GM21526 (cell line): Measurements from ENCODE around the gene ALLC.

Experiments used
- ATAC-seq: cut with Tn5 transposase; IDR thresholded peaks from one replicate; pipeline ENCODE4 v1.9.1; 2021; ENCODE audit warnings: moderate library complexity; ENCODE audit not compliant: unreplicated experiment, low FRiP score

Gene ALLC

DNA sequence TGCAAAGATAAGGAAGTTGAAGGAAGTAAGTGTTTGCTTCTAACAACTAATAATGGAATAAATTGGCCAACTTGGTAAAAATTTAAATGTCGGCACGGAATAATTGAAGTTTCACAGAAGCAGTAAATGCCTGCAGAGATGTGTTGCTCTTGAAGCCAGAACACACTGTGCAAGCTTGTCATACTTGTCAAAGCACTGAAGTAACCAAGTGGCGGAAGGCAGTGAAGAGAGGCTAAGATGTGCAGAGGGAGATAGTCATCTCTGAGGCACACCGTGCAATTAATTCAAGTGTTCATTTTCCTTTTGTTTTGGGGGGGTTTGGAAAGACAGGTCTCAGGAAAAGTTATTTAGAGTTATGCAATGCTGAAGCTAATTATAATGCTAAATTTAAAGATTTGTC, 50.6 kb downstream of the ALLC start:
- ATAC-seq: no peak

DNA sequence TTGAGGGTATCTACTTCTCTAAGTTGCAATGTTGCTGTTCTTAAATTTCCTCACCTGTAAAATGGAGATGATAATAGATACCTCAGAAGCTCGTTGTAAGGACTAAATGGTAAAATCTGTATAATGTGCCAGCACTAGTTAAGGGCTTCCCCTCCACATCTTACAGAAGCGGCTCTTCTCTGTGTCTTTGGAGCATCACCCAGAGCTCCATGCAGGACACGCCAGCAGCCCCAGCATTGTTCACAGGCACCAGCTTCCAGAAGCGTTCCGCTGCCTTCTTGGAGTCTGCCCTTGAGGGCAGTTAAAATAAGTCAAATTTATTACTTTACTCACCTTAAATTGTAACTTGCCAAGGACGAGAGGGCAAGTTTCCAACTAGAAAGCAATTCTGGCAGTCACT, 51.2 kb downstream of the ALLC start:
- no peak for ATAC-seq

DNA sequence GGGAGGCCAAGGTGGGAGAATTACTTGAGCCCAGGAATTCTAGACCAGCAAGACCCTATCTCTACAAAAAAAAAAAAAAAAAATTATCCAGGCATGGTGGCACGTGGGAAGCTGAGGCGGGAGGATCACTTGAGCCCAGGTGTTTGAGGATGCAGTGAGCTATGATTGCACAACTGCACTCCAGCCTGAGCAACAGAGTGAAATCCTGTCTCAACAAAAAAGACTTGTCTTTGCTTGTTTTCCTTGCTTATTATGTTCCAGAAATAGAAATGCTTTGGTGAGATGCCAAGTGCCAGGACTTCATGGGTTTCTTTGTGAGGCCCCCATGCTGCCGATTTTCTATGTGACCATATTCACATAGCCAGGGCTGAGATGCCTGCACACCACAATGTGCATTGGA, 54.4 kb downstream of the ALLC start:
- ATAC-seq: no peak

DNA sequence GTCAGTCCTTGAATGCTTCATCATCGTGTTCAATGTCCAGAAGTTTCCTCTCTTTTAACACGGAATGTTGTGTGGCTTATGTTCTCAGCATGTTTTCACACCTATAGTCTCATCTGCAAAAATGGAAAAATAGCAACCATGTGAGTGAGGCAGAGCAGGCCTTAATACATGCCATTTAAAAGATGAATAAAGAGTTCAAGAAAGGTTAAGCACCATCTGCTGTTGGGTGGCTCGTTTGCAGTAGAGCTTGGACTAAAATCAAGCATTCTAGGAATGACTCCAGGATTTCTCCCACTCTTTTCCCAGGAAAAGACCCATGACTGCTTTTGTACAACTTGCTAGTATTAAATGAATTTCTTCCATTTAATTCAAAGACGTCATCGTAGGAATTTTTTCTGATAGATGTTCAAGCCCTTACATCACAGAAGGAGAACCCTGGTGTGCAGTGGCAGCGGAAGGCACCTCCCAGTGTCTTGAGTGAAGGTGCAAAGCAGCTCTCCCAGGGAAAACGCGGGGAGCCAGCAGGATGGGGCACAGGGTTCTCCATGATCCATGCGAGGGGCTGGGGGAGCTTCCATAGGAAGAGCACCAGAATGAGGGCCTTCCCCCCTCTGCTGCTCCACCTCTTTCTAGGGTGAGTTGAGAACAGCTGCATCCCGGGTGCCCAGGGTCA, 55.0 kb downstream of the ALLC start:
- no peak for ATAC-seq

DNA sequence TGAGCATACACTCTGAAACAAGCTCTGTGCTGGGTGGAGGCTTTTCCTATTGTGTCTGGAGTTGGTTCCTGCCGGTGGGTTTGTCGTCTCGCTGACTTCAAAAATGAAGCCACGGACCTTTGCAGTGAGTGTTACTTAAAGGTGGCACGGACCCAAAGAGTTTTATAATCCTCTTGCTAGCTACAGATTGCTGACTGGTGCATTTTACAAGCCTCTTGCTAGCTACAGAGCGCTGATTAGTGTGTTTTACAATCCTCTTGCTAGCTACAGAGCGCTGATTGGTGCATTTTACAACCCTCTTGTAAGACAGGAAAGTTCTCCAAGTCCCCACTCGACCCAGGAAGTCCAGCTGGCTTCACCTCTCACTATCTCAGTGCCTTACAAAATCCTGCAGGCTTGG, 60.7 kb downstream of the ALLC start:
- no peak for ATAC-seq

DNA sequence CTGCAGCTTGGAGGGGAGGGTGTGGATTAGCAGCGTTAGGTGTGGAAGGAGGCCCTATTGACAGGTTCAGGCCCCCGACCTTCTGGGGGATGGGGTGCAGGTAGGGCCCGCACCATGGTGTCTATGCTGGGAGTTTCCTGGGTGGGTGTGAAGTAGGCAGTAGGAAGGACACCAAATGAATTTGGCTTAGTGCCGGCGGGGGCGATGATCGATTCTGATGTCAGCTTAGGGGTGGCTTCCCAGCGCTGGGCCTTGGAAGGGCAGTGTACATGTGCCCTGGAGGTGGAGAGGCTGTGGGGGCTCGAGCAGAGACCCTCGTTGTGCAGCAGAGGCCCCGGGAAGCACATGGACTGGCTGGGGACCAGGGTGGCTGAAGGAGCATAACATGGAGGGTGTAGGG, 67.0 kb downstream of the ALLC start:
- no peak for ATAC-seq

DNA sequence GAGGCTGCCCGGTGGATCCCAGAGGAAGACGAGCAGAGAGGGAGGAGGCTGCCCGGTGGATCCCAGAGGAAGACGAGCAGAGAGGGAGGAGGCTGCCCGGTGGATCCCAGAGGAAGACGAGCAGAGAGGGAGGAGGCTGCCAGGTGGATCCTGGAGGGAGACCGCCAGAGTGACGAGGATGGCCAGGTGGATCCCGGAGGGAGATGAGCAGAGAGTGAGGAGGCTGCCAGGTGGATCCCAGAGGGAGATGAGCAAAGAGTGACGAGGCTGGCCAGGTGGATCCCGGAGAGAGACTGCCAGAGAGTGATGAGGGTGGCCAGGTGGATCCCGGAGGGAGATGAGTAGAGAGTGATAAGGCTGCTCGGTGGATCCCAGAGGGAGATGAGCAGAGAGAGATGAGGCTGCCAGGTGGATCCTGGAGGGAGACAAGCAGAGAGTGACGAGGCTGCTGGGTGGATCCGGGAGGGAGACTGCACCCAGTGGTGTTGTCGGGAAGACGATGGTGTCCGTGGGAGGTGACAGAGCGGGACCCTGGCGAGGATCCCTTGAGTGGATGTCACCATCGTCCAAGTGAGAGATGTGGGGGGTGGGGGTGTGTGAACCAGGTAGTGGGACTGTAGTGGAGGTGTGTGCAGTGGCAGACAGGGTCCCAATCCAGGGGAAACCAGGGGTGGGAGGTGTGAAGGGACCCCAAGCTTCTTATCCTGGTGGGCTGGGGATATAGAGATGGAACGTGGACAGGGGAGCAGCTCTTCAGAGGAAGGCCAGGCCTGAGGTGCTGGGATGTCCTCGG, 67.7 kb downstream of the ALLC start:
- ATAC-seq: no peak

DNA sequence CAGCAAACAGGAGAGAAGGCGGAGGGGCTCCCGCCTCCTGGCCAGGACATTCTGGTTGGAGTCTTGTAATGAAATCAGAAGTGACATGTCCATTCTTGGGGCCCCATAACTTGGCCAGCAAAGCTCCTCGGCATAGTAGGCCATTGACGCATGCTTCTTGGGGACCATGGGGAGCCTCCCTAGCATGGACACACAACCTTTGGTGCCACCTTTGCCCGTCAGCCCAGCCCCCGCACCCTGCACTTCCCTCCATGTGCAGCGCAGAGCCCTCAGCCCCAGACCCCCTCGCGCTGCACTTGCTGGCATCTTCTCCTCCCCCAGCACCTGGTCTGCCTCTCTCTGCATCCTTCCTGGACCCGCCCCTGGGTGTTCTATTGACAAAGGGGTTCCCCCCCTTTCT, 68.5 kb downstream of the ALLC start:
- no peak for ATAC-seq

DNA sequence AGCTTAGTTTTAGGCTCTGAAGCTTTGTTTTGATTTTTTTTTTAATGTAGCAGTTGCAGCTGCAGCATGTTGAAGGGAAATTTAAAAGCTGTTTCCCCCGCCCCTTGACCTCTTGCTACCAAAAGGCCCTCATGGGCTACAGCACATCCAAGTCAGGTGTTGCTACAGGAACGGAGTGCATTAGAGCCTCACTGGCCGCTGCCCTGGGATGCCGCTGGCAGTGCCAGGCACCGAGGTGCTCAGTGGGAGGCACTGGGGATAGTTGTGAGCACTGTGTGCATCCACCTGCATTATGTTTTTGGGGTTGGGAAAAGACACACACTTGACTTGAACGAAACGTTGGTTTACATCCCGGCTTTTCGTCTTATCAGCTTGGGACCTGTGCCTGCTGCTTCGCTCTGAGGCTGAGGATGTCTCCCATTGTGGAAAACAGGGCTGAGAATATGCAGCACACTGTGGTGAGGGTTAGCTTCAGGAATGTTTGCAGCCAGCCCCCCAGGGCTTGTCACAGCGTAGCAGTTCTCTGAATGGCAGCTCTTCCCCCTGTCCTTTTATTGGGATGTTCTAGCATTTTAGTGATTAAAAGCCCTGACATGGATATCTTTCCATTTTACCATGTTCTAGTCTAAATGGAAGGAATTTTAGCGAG, 69.5 kb downstream of the ALLC start:
- ATAC-seq: no peak

DNA sequence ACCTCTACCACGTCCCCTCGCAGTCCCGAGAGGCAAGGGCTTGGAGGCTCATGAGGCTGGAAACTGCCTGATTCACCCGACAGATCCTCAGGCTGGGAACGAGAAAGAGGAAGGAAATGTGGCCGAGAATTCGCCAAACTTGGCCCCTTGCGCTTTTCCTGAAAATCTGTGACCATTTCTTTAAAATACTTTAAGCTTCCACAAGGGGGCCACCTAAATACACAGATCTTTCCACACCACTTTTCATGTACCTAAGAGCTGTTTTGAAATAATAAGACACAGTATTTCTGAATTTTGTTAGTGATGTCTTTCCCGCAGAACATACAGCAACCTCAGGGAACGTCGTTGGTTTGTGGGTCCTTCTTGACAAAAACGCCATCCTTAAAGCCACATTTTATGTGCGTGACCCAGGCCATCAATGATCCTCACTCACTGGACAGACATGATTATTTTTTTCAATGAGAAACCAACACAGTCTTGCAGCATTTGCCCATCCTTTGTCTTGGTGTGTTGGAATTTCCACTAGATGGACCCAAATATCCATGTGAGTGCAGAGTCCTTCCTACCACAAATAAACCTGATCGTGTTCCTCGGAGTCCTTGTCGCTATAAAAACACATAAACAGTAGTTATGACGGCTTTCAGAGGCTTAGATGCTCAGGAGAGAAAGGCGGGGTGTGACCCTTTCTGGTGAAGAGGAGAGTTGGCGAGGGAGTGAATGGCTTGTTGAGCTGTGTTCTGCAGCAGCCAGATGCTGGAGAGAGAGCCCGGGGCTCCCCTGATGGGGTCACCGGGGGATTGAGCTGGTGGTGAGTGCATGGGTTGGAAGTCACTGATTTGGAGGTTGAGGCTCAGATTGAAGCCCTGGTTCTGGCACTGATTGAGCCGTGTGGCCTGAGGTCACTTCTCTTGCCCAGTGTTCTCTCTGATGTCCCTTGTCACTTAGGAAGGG, 70.4 kb downstream of the ALLC start:
- no peak for ATAC-seq

DNA sequence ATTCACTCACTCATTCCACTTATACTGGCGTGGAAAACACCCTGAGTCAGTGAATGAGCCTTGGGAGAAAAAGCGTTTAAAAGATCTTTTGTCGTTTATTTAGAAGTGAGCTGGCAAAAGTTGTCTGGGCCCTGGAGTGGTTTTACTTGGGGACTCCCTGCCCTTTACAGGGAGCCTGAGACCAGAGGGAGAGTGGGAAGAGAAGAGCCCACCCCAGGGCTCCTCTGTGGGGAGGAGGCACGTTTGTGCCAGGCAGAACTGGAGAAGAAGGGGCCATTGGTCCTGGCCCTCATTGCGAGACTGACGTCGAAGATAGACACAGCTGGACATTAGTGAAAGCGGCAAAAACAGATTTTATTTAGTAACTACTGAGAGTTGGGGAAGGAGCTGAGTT, 71.1 kb downstream of the ALLC start:
- ATAC-seq: no peak

DNA sequence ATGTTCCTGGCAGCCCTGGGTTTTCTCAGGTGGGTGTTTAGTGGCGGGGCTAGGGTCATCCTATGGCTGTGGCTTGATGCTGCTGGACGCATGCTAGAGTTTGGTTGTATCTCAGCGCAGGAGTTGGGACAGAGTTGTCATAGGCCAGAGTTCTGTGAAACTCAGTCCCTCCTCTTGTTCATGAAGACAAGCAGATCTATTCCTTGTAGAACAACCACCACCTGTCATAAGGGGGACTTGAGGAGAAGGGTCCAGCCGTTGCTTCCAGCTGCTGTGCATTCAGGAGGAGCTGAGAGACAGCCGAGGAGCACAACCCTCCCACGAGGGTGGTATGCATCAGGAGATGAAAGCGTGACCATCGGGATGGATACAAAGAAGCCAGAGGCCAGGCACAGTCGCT, 71.8 kb downstream of the ALLC start:
- no peak for ATAC-seq

DNA sequence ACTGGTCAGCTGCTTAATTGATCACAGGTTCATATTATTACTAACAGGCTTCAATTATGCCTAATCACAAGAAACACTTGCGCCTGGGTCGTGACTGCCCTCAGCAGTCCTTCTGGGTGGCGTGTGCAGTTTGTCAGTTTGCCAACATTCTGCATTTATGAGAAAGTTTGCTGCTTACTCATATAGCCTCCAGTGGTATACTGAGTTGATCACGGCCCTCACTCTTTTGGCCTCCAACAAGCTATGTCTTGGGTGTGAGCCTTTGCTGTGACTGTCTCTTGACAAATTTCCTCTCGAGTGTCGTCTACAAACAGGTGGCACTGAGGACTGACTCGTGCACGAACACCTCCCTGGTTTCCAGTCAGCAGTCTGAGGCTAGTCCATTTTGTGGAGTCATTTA, 72.6 kb downstream of the ALLC start:
- no peak for ATAC-seq

DNA sequence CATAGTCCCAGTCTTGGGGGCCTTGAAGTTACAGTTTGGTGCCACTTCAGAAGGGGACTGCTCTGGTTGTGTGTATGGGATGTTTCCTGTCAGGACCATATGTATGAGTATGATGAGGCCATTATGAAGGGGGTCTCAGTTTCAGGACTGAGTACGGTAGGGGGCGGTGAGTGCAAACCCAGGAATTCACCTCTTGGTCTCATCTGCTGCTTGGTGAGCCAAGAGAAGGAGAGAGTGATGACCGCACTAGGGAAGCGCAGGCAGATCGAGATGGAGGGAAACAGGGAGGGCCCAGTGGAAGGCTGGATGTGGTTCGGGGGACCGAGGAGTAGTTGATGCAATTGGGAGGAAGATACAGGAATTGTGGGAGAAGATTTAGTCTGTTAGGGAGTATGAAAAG, 73.8 kb downstream of the ALLC start:
- no peak for ATAC-seq

DNA sequence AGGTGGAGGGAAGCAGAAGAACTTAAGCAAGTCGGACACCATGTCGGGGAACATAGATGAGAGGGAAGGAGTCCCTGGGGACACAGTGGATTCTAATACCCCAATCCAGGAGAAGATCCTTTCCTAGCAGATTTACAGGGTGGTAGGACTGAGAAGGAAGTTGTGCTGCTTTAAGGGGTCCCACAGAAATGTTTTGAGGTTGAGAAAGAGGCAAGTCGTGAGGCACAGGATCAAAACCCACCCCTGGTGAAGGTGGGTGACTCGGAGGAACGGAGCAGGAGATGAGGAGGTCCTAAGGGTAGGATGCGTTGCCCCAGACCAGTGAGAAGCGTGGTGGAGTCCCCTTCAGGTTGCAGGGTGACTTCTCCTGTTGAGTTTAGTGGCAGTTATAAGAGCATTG, 78.1 kb downstream of the ALLC start:
- no peak for ATAC-seq

DNA sequence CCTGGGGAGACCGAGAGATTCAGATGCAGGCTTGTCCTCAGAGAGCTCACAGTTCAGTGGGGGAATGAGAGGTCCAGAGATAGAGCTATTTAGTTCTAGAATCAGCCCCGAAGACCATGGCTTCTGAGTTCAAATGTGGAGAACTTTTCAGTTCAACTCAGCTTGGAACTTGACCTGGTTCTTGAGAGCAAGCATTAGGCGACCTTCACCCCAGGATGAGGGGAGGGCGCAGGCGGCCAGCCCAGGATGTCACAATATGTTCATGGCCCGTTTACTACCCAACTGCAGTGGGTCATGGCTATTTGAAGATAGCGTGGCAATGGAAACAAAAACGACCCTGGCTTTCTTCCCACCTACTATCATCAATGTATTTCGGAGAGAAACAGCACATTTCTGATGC, 79.1 kb downstream of the ALLC start:
- ATAC-seq: no peak

DNA sequence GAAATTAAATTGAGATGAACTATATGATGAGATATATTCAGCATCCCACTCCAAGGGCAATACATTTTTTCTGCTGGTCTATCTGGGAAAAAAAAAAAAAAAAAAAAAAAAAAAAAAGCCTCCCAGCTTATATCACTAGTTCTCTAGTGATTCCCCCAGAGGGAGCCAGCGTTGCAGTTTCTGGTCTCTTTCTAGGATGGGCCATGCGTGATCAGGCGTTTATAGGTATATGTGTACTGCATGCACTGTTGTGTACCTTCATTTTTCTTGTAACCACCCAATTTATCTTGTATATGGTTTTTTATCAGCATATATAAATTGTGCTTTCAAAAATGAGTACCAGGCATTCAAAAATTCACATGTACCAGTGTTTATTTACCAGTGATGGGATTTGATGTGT, 80.5 kb downstream of the ALLC start:
- peak; percentile 75 for ATAC-seq

DNA sequence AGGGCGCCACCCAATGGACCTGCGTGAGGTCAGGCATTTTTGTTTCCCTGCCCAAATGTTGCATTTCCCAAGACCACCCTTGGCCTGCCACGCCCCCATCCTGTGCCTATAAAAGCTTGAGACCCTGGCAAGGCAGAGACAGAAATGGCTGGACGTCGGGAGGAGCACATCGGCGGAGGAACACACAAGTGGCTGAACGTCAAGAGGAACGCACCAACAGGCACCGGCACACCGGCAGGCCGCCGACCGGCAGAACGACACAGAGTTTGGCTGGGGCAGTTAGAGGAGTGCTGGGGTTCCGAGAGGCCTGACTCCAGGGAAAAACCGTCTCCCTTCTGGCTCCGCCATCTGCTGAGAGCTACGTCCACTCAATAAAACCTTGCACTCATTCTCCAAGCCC, 81.3 kb downstream of the ALLC start:
- ATAC-seq: no peak

DNA sequence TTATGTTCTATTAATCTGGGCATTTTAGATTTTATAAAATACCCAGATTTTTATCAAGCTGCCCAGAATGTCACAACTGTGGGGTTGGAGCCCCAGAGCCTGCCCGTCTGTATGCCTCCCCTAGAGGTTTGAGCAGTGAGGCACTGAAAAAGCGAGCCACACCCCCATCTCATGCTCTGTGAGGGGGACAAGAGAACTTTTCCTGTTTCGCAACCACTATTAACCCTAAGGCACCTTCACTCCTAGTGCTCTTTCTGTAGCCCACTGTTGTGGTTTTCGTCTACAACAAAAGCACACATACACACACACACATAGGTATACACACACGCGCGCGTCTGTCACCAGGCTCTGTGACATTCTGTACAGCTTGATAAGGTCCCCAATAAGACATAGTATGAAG, 83.4 kb downstream of the ALLC start:
- no peak for ATAC-seq

DNA sequence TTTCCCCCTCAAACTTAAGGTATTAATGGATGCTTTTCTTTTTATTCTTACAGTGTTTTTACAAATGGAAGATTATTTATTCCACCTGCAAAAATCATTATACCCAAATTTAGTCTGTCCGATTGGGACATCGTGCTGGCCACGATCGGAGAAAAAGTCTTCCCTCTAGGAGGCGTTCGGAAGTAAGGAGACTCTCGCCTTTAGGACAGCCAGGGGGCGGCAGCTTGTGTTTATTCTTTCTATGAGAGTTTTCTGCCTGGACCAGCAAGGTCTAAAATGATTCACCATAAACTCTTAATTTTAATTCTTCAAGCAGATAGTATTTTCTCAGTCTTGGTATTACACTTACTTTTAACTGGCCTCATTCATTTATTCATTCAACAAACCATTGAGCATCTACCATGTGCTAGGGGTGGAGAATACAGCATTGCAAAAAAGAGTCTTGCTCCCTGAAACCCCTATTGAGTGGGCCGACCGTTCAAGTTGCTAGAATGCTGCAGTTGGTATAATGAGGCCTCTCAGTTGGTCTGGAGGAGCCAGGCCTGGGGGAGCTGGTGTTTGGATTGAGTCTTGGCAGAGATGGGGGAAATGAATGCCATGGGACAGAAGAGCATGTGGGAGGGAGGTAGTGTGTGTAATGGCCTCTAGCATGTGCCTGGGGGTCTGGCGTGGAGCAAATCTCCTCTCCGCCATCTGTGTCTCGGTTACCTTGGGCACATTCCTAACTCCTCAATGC, 84.0 kb downstream of the ALLC start:
- no peak for ATAC-seq
